GM19463 (cell line): ENCODE results near the gene COL2A1.

Experiments
- ATAC-seq: cut with Tn5 transposase; IDR thresholded peaks from one replicate; pipeline ENCODE4 v1.9.1; 2021; ENCODE audit warnings: mild to moderate bottlenecking, moderate library complexity; ENCODE audit not compliant: unreplicated experiment

The COL2A1 gene

GRCh38 chr12:48031135-48031960 lies 27.1 kb upstream of the COL2A1 start:
- ATAC-seq: no peak

GRCh38 chr12:48030173-48030650 lies 25.9 kb upstream of the COL2A1 start:
- ATAC-seq: no peak

GRCh38 chr12:48029491-48030172 lies 25.4 kb upstream of the COL2A1 start:
- ATAC-seq: no peak

DNA sequence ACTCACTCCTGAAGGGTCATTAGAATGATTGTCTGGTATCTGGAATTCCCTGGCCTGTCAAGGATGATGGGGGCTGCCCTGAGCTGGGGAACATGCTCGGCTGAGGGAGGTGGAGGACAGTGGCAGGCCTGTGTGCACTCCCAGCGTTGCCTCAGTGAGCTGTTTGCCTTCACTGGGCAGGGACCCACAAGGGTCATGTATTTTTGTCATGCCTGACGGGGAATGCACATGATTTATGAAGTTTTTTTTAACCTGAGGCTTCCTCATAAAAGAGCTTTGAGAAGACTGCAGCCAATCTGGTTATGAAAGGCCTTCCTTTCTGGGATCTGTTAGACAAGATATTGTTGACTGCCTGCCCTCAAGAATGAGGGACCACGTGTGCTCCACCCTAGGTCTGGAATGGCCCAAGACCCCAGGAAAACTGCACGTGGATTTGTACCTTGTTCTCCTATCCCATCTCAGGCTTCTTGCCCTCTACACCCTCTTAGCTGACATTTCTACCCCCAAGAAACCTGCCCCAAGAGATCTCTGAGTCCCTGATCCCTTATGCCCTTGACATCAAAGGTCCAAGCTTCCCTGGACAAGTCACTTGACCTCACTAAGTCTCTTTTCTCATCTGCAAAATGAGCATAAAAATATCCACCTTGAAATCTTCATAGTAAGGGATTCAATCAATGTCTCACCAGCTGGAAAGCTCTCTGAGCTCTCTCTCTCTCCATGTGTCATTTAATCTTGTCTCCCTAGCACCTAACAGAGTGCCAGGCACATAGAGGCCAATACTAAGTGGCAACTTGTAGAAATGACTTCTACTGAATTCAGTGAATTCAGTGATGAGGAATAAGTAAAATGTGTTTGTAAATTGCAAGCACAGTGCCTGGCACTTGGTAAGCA lies 24.5 kb upstream of the COL2A1 start:
- no peak for ATAC-seq

DNA sequence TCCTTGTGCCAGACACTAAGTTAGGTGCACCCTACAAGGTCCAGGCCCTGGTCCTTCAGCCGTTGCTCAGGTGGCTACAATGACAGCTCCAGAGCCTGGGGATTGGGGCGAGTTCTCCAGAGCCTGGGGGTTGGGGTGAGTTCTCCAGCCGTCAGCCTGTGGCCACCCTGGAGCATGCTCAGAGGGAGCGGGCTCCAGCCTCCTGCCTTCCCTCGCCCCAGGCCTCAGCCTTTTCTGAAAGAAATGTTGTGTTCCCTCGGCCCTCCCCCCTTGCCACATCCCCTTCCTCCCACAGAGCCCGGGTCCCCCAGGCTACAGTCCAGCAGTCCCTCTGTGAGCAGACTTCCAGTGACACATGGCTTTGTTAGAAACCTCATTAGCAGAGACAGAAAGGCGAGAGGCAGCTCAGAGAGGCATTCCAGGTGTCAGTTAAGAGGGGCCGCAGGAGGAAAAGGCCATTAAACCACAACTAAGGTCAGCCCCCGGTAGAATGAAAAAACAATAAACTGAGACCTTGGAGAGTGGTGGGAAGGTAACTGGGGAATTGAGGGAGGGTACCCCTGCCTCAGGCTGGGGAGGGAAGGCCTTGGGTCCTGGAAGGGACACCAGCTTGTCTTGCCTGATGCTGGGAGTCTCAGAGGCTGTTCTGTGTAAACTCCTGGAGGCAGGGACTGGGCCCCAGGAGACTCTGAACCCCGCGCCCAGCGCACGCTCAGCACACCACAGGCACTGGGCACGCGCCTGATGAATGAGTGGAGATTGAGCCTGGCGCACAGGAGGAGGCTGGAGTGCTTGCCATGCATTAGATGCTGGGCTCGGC lies 23.1 kb upstream of the COL2A1 start:
- no peak for ATAC-seq

- no peak for ATAC-seq
Measured at GRCh38 chr12:48026060-48026827, 22.0 kb upstream of the COL2A1 start.

GRCh38 chr12:48025281-48025680 lies 21.0 kb upstream of the COL2A1 start:
- no peak for ATAC-seq

GRCh38 chr12:48024735-48025134 lies 20.5 kb upstream of the COL2A1 start:
- no peak for ATAC-seq

GRCh38 chr12:48023386-48023785 lies 19.1 kb upstream of the COL2A1 start:
- no peak for ATAC-seq

- ATAC-seq: no peak
Measured at GRCh38 chr12:48022676-48023385, 18.6 kb upstream of the COL2A1 start.

GRCh38 chr12:48022180-48022521 lies 17.9 kb upstream of the COL2A1 start:
- no peak for ATAC-seq

DNA sequence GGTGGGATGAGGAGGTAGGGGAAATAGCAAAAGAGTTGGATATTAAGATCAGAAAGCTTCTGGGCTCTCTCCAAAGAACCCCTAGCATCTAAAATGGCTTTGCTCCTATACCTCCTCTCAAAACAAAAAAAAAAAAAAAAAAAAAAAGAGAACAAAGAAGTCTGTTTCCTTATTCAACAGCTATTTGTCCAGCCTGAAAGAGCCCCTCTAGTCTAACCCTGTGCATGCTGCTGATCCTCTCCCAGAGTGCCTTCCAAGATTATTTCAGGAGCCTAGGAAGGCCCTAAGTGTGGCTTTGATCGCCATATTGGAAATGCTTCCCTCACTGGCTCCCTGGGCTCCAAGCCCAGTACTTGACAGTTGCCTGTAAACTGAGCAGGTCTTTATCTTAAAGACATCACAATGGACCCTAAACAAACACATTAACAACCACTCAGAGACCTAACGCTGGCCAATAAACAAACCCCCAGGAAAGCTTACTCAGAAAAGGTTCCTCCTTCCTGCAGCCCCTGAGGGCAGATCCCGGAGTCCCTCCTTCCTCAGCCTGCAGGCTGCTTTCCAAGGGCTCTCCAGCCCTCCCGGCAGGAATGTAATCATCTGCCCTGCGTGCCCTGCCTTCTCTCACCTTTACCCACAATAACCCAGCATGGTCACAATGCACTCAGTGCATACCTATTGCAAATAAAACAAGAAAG lies 17.4 kb upstream of the COL2A1 start:
- no peak for ATAC-seq

- no peak for ATAC-seq
Measured at GRCh38 chr12:48019639-48020265, 15.5 kb upstream of the COL2A1 start.

DNA sequence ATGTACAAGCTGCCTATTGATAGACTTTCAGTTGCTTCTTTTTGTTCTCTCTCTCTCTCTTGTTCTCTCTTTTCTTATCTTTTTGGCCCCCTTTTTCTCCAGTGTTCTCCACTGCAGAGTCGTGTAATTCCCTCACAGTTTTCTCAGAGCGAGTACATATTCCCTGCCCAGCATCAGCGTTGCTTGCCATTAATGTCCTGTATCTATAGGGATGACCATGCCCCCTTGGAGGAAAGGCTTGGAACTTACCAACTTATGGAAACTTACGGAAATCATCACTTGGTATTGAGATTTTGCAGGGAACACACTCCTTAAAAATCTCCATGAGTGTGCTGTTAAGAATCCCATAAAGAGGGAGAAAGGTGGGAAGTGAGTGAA lies 14.3 kb upstream of the COL2A1 start:
- no peak for ATAC-seq

DNA sequence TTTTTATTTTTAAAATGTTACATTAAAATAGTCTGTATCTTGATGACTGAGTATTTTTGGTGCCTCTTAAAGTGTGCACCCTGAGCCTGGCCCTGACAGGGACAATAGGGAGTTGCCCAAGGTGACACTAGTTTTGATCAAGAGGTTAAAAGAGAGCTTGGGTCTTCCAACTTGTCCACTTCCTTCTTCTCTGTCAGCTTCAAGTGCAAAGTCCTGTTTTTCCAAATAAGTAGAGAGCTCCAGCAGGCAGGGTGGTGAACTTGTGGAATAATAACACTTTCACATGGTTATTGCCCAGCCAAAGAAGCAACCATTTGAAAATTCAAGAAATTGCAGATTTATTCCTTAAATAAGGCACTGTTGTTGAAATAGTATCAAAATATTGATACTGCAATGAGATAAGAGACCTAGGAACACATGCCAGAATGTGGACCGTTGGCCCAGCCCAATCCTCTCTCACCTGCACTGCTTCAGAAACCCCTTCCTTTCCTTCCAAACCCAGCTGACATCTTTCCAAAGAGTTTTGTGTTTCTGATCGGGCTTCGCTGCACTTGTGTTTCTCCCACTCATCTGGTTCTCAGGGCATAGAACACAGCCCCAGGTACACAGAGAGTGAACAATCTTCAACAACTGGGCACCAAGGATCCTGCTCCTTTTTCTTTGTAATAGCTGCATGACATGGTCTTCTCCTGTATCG lies 13.8 kb upstream of the COL2A1 start:
- ATAC-seq: no peak

DNA sequence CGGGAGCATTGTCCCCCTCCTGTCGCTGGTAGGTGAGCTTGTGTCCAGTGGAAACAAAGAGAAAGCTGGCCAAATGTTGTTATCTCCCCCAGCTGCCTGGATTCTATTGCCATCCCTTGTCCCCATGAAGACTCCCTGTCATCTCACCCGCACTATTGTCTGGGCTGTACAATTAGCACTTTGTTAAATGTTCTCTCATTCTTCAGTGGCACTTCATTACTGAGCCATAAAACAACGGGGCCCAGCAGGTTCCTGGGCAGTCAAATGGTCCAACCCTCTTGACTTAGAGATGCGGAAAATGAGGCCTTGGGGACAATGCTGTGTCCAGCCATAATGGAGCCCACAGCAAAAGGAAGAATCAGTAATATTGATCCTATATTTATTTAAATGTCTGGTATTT lies 13.2 kb upstream of the COL2A1 start:
- no peak for ATAC-seq

DNA sequence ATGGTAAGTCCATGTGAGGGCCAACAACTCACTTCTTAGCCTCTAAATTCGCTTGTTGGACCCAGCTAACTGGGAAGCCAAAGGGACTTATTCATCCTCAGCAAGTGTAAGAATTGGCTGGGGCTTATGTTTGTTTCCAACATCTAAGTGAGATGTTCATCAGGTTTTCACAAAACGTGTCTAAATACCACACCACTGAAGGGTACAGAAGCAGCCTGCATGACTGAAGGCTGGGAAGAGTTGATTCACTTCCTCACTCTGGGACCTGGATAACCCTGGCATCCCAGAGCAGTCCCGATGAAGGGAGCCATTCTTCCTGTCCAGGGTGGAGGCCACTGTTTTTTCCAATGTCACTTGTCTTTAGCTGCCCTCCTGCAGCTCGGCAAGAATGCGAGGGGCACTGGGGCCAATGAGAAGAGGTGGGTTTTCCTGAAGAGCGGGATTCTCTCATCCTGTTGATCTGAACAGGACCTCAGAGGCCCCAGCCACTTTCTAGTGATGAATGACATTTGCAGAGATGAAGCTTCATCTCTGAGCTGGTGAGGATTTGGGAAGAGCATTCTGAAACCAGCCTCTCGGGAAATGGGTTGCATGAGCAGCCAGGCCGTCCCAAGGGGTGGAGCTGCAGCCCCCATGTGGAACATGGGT lies 12.2 kb upstream of the COL2A1 start:
- ATAC-seq: no peak
